ENCODE results near the gene CEP112. TPM values are rescaled to one million over a fixed set of nuclear protein-coding genes. Genes with fewer than 3 reads are reported as not detected.
"Not testable (repeated sequence)": the region's sequence is repeated elsewhere in the genome, so short reads cannot be mapped to it uniquely, and the experiment has no call there.

Gene CEP112
- total and polyA plus RNA-seq, 4 donors: 5.9 to 32.9 (median 18.8) TPM

GRCh38 chr17:65737451-65737850 lies 454.5 kb downstream of the CEP112 start:
- H3K4me3 ChIP-seq: no peak overlapping the region
- no peak overlapping the region for H3K27ac ChIP-seq (ENCODE audit: low read depth in 1 of 2, low read length in 1 of 2)
- no peak for DNase-seq
- H3K9me3 ChIP-seq (ENCODE audit: control insufficient read depth in 4 of 4, insufficient read depth in 3 of 4, low read length in 3 of 4): peaks cover 0 to 3% (median 0%) of the 10 kb centered on the region in 4 donors
- TF ChIP-seq, protein P1, sequence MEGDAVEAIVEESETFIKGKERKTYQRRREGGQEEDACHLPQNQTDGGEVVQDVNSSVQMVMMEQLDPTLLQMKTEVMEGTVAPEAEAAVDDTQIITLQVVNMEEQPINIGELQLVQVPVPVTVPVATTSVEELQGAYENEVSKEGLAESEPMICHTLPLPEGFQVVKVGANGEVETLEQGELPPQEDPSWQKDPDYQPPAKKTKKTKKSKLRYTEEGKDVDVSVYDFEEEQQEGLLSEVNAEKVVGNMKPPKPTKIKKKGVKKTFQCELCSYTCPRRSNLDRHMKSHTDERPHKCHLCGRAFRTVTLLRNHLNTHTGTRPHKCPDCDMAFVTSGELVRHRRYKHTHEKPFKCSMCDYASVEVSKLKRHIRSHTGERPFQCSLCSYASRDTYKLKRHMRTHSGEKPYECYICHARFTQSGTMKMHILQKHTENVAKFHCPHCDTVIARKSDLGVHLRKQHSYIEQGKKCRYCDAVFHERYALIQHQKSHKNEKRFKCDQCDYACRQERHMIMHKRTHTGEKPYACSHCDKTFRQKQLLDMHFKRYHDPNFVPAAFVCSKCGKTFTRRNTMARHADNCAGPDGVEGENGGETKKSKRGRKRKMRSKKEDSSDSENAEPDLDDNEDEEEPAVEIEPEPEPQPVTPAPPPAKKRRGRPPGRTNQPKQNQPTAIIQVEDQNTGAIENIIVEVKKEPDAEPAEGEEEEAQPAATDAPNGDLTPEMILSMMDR (IDR thresholded peaks at IDR 0.05; ENCODE audit: control extremely low read depth, extremely low read depth): no peak
- H3K4me1 ChIP-seq (ENCODE audit: control insufficient read depth in 5 of 5, insufficient read depth in 5 of 5, low read length in 5 of 5): no peaks in the 10 kb centered on the region
- peaks cover 0 to 2% (median under 1%) of the 10 kb centered on the region in 4 donors for H3K36me3 ChIP-seq (ENCODE audit: control insufficient read depth in 4 of 4, insufficient read depth in 4 of 4, low read length in 4 of 4)
- 96 to 100% methylated on average over 4 of the region's 4 CpGs for WGBS, 2 donors
- no peaks in the 10 kb centered on the region for H3K27me3 ChIP-seq (ENCODE audit: control insufficient read depth in 3 of 3, insufficient read depth in 3 of 3, low read length in 2 of 3)
- no peak overlapping the region for H3K9ac ChIP-seq (ENCODE audit: insufficient read depth in 1 of 2, low read length in 2 of 2)
- no peak for ATAC-seq (ENCODE audit: insufficient read depth, low FRiP score)

- 94 to 98% methylated on average over 3 of the region's 3 CpGs for whole genome bisulfite sequencing, 2 donors
- H3K36me3 ChIP-seq (ENCODE audit: control insufficient read depth in 4 of 4, insufficient read depth in 4 of 4, low read length in 4 of 4): peaks cover 0 to 3% (median 1%) of the 10 kb centered on the region in 4 donors
- H3K27me3 ChIP-seq (ENCODE audit: control insufficient read depth in 3 of 3, insufficient read depth in 3 of 3, low read length in 2 of 3): no peaks in the 10 kb centered on the region
- H3K27ac ChIP-seq (ENCODE audit: low read depth in 1 of 2, low read length in 1 of 2): no peak overlapping the region
- H3K9ac ChIP-seq (ENCODE audit: insufficient read depth in 1 of 2, low read length in 2 of 2): no peak overlapping the region
- DNase-seq (no peak), ATAC-seq (ENCODE audit: insufficient read depth, low FRiP score) (no peak)
- peaks cover 0 to 19% (median 10%) of the 10 kb centered on the region in 5 donors for H3K4me1 ChIP-seq (ENCODE audit: control insufficient read depth in 5 of 5, insufficient read depth in 5 of 5, low read length in 5 of 5)
- TF ChIP-seq, protein P1 (IDR thresholded peaks at IDR 0.05; ENCODE audit: control extremely low read depth, extremely low read depth): no peak
- peaks cover 0 to 3% (median 0%) of the 10 kb centered on the region in 4 donors for H3K9me3 ChIP-seq (ENCODE audit: control insufficient read depth in 4 of 4, insufficient read depth in 3 of 4, low read length in 3 of 4)
- H3K4me3 ChIP-seq: no peak overlapping the region
Measured at GRCh38 chr17:65733314-65733713, 458.6 kb downstream of the CEP112 start.

DNA sequence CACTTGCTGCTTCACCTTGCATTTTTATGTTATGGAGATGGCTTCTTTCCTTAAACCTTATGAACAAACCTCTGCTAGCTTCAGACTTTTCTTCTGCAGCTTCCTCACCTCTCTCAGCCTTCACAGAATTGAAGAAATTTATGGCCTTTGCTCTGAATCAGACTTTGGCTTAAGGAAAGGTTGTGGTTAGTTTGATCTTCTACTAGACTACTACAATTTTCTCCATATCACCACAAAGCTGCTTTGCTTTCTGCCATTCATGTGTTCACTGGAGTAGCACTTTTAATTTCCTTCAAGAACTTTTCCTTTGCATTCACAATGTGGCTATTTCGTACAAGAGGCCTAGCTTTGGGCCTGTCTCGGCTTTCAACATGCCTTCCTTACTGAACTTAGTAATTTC lies 459.3 kb downstream of the CEP112 start:
- H3K4me1 ChIP-seq (ENCODE audit: control insufficient read depth in 5 of 5, insufficient read depth in 5 of 5, low read length in 5 of 5): peaks cover 0 to 19% (median 10%) of the 10 kb centered on the region in 5 donors
- not testable (repeated sequence) for H3K9ac ChIP-seq (ENCODE audit: insufficient read depth in 1 of 2, low read length in 2 of 2); H3K36me3 ChIP-seq (ENCODE audit: control insufficient read depth in 4 of 4, insufficient read depth in 4 of 4, low read length in 4 of 4); H3K27me3 ChIP-seq (ENCODE audit: control insufficient read depth in 3 of 3, insufficient read depth in 3 of 3, low read length in 2 of 3); H3K27ac ChIP-seq (ENCODE audit: low read depth in 1 of 2, low read length in 1 of 2); H3K9me3 ChIP-seq (ENCODE audit: control insufficient read depth in 4 of 4, insufficient read depth in 3 of 4, low read length in 3 of 4); H3K4me3 ChIP-seq; ATAC-seq (ENCODE audit: insufficient read depth, low FRiP score); DNase-seq
- WGBS, 2 donors: 93 to 94% methylated on average over 2 of the region's 2 CpGs

DNA sequence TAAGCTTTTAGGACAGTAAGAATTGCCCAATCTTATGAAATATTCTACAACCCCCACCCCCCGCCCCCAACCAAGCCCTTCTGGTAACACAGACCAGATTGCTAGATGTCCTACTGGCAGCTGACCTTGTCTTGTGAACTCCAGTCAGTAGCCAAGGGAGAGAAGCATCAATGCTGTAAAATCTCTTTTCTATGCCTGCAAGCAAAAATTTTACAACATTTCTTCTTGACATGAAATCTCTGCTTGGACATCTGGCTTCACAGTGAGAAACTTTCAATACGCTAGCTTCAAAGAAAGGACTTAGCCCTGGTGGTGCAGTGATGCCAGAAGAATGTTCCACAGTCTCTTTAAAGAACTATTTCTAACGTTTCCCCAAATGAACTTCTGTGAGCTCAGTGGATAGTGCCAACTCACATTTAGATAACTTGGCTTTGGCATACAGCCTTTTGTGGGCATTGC lies 461.2 kb downstream of the CEP112 start:
- DNase-seq (peak; percentile 51 to 84 (median 78)), ATAC-seq (ENCODE audit: insufficient read depth, low FRiP score) (no peak)
- Histone ChIP-seq H3K27me3 (ENCODE audit: control insufficient read depth in 3 of 3, insufficient read depth in 3 of 3, low read length in 2 of 3) (no peaks in the 10 kb centered on the region), H3K9ac (ENCODE audit: insufficient read depth in 1 of 2, low read length in 2 of 2) (peak overlapping the region in 1 of 2 donors; percentile 23), H3K9me3 (ENCODE audit: control insufficient read depth in 4 of 4, insufficient read depth in 3 of 4, low read length in 3 of 4) (peaks cover 0 to 3% (median 0%) of the 10 kb centered on the region in 4 donors), H3K27ac (ENCODE audit: low read depth in 1 of 2, low read length in 1 of 2) (no peak overlapping the region), H3K4me1 (ENCODE audit: control insufficient read depth in 5 of 5, insufficient read depth in 5 of 5, low read length in 5 of 5) (peaks cover 0 to 28% (median 10%) of the 10 kb centered on the region in 5 donors), H3K36me3 (ENCODE audit: control insufficient read depth in 4 of 4, insufficient read depth in 4 of 4, low read length in 4 of 4) (peaks cover 0 to 3% (median 0%) of the 10 kb centered on the region in 4 donors), H3K4me3 (no peak overlapping the region)
- TF ChIP-seq, protein P1 (IDR thresholded peaks at IDR 0.05; ENCODE audit: control extremely low read depth, extremely low read depth): no peak
- 69 to 82% methylated on average over 3 of the region's 3 CpGs for WGBS, 2 donors

Measured in lung (tissue), 12 donors.